Erythroblast (primary cell): ENCODE data around the gene RPL7A.

Experiments
- GATA1 ChIP-seq: IDR thresholded peaks from 2 replicates; pipeline ENCODE4 v1.6.1; 2011; ENCODE audit warnings: low read depth, mild to moderate bottlenecking, control low read depth, low read length, moderate library complexity
- POLR2A ChIP-seq: IDR thresholded peaks from 2 replicates; pipeline ENCODE4 v1.6.1; 2011; ENCODE audit warnings: mild to moderate bottlenecking, low read length

DNA sequence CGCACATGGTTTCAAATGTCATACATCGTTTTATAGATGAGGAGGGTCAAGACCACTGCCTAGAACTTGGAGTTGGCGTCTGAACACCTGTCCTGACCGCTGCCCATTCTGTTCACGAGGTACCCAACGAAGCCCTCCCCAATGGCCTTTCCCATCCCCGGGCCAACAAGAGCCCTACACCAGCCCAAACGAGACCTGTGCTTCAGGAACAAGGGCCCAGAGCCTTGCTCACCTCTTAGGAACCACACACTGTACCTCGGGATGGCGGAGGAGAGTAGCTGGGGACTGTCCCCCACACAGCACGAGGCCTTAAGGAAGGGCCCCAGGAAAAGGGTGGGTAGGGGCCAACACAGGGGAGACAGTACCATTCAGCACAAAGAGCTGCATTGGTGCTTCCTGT, 15.0 kb upstream of the RPL7A start:
- TF ChIP-seq POLR2A (no peak), GATA1 (no peak)
